A549 (cell line): ENCODE results near the gene RTN4R. TPM values are rescaled to one million over a fixed set of nuclear protein-coding genes. Genes with fewer than 3 reads are reported as not detected.

Experiments used
- ATAC-seq, 2 experiments: fragments of 200-7000 bp in 1 of 2; fragments of >200 bp in 1 of 2; cut with Nextera tagmentation in 1 of 2; cut with Tn5 transposase in 1 of 2; 3 replicates each; pipeline versions ENCODE4 v1.8.0 to v1.9.1; 2018 to 2020; ENCODE audit warnings: mild to moderate bottlenecking in 1 of 2, moderate library complexity in 1 of 2
- CTCF ChIA-PET: fragments of 300-600 bp; sonication (Branson Sonifier 250); formaldehyde crosslinking; extraction: SDS; loops from one replicate; lab custom pipeline; 2021; ENCODE audit warnings: antibody characterized with exemption, inconsistent platforms; lab: Yijun Ruan, JAX
- POLR2A ChIA-PET: fragments of 350-600 bp; formaldehyde crosslinking; extraction: SDS; loops from one replicate; lab custom pipeline; 2021; ENCODE audit warnings: antibody characterized with exemption, inconsistent platforms; lab: Yijun Ruan, JAX
- DNase-seq, 2 experiments: peaks; one replicate each; pipeline versions ENCODE4 v3.0.0 to v3.0.0-alpha.2; 2011 to 2016; ENCODE audit warnings: low read depth in 1 of 2, low spot score in 1 of 2
- FAIRE-seq: peaks from 2 replicates; lab custom pipeline; 2011; peaks lifted over from hg19 to GRCh38; lab: Jason Lieb, UNC
- H3K27ac ChIP-seq, 2 experiments: fragments of >200 bp; sonication (Bioruptor Twin); formaldehyde crosslinking; 3 replicates each; pipeline ENCODE4 v1.5.1; 2016 to 2017
- H3K4me1 ChIP-seq: fragments of >200 bp; sonication (Bioruptor Twin); formaldehyde crosslinking; 3 replicates; pipeline ENCODE4 v1.6.1; 2016
- H3K4me2 ChIP-seq: fragments of >200 bp; sonication (Bioruptor Twin); formaldehyde crosslinking; 3 replicates; pipeline ENCODE4 v1.6.1; 2016
- H3K4me3 ChIP-seq: fragments of >200 bp; sonication (Bioruptor Twin); formaldehyde crosslinking; 3 replicates; pipeline ENCODE4 v1.5.1; 2016
- H3K9me3 ChIP-seq: fragments of >200 bp; sonication (Bioruptor Twin); formaldehyde crosslinking; 3 replicates; pipeline ENCODE4 v1.6.1; 2016
- ATOH8 ChIP-seq: fragments of 250-450 bp; sonication (Bioruptor Pico); IDR thresholded peaks from 2 replicates; pipeline ENCODE4 v1.5.0; 2020; ENCODE audit warnings: low read depth, mild to moderate bottlenecking, moderate library complexity
- BCL3 ChIP-seq: fragments of >200 bp; sonication (Bioruptor Twin); formaldehyde crosslinking; IDR thresholded peaks from 3 replicates; pipeline ENCODE4 v1.6.1; 2016
- CEBPB ChIP-seq, 2 experiments: fragments of >200 bp in 1 of 2; sonication (Bioruptor Twin) in 1 of 2; formaldehyde crosslinking in 1 of 2; IDR thresholded peaks; 2 replicates each; pipeline ENCODE4 v1.6.1; 2012 to 2016
- EHMT2 ChIP-seq: fragments of 200-600 bp; sonication (generic); IDR thresholded peaks from 2 replicates; pipeline ENCODE4 v1.6.1; 2016; ENCODE audit warnings: antibody characterized with exemption, low read depth, mild to moderate bottlenecking, moderate library complexity
- GATA3 ChIP-seq: IDR thresholded peaks from 2 replicates; pipeline ENCODE4 v1.6.1; 2012; ENCODE audit warnings: borderline replicate concordance
- HDAC2 ChIP-seq: fragments of 200-600 bp; sonication (generic); IDR thresholded peaks from 2 replicates; pipeline ENCODE4 v1.6.1; 2016
- HES2 ChIP-seq: fragments of >200 bp; sonication (Bioruptor Twin); formaldehyde crosslinking; IDR thresholded peaks from 2 replicates; pipeline ENCODE4 v1.6.1; 2016
- MAFK ChIP-seq: fragments of 450-650 bp; IDR thresholded peaks from 2 replicates; pipeline ENCODE4 v1.6.1; 2014; ENCODE audit not compliant: partially characterized antibody
- MAZ ChIP-seq: fragments of 150-350 bp; IDR thresholded peaks from 2 replicates; pipeline ENCODE4 v1.6.1; 2014; ENCODE audit warnings: antibody characterized with exemption, low read depth, low read length, borderline replicate concordance
- POLR2A ChIP-seq: IDR thresholded peaks from 2 replicates; pipeline ENCODE4 v1.6.1; 2012; ENCODE audit warnings: mild to moderate bottlenecking, low read length
- RAD21 ChIP-seq, 2 experiments: fragments of >200 bp in 1 of 2; sonication (Bioruptor Twin) in 1 of 2; formaldehyde crosslinking in 1 of 2; IDR thresholded peaks in 1 of 2; conservative IDR thresholded peaks in 1 of 2; 2 replicates in 1 of 2; 3 replicates in 1 of 2; pipeline ENCODE4 v1.6.1; 2012 to 2018; ENCODE audit warnings: inconsistent platforms in 1 of 2
- RARB ChIP-seq: fragments of 250-450 bp; sonication (Bioruptor Pico); IDR thresholded peaks from 2 replicates; pipeline ENCODE4 v1.8.0; 2021; ENCODE audit warnings: mild to moderate bottlenecking, moderate library complexity
- REST ChIP-seq: fragments of 200-600 bp; sonication (generic); IDR thresholded peaks from 2 replicates; pipeline ENCODE4 v1.6.1; 2016; ENCODE audit warnings: antibody characterized with exemption, mild to moderate bottlenecking, moderate library complexity
- RFX5 ChIP-seq: fragments of 450-650 bp; IDR thresholded peaks from 2 replicates; pipeline ENCODE4 v1.7.1; 2014; ENCODE audit warnings: antibody characterized with exemption, mild to moderate bottlenecking, moderate library complexity
- RNF2 ChIP-seq: fragments of 200-600 bp; sonication (generic); IDR thresholded peaks from 2 replicates; pipeline ENCODE4 v1.6.1; 2016; ENCODE audit warnings: low read depth, mild to moderate bottlenecking, antibody characterized with exemption, moderate library complexity, borderline replicate concordance
- SMC3 ChIP-seq: fragments of >200 bp; sonication (Bioruptor Twin); formaldehyde crosslinking; IDR thresholded peaks from 3 replicates; pipeline ENCODE4 v1.6.1; 2018; ENCODE audit warnings: inconsistent platforms
- SREBF2 ChIP-seq: fragments of 450-650 bp; IDR thresholded peaks from 2 replicates; pipeline ENCODE4 v1.6.1; 2014; ENCODE audit warnings: mild to moderate bottlenecking, moderate library complexity
- TFCP2L1 ChIP-seq: fragments of 250-450 bp; sonication (Bioruptor Pico); IDR thresholded peaks from 2 replicates; pipeline ENCODE4 v1.5.0; 2021; ENCODE audit warnings: mild to moderate bottlenecking
- WGBS: methylation state at CpG from one replicate; pipeline ENCODE4 v1.1.6; 2017; ENCODE audit errors: missing lambda C conversion rate; 5-methylcytosine and 5-hydroxymethylcytosine counted together
- polyA plus RNA-seq, 4 experiments: library from polyadenylated mRNA; depleted of rRNA in 3 of 4; stranded (reverse); fragments of >200 nt; fragmentation: RNase III in 1 of 4; extraction: RNeasy Plus Mini Kit Qiagen cat#74134 plus additional on column Dnase treatment in 1 of 4; gene quantifications; 2 replicates in 3 of 4; 3 replicates in 1 of 4; pipeline ENCODE4 v1.2.3, GENCODE V29; 2011 to 2017

RTN4R gene
- polyA plus RNA-seq, 2 of the 4 experiments (the other 2 are of a cell fraction): 1.0 to 2.7 TPM

- no peak for TF ChIP-seq HES2
- TF ChIP-seq, all 56 proteins: peak for 0
Observed at GRCh38 chr22:20235389-20235991, 32.6 kb downstream of the RTN4R start (continued).

GRCh38 chr22:20234760-20235388 is 33.2 kb downstream of the RTN4R start:
- Histone ChIP-seq H3K4me1 (no peaks in the 10 kb centered on the region), H3K4me3 (no peak overlapping the region), H3K9me3 (no peaks in the 10 kb centered on the region), H3K4me2 (no peak overlapping the region), H3K27ac (no peak overlapping the region)
- FAIRE-seq: no peak
- DNase-seq: no peak
- TF ChIP-seq ATOH8 (CRISPR knock-in tag) (no peak), REST (no peak), RFX5 (no peak), HDAC2 (no peak), CEBPB (IDR thresholded peaks at IDR 0.05) (no peak), GATA3 (no peak), RARB (CRISPR knock-in tag) (no peak), MAFK (no peak), SREBF2 (no peak), TFCP2L1 (CRISPR knock-in tag) (no peak), MAZ (no peak), POLR2A (no peak), SMC3 (no peak)
- ChIA-PET CTCF (interaction anchor here (0.7 kb wide), 1 partner anchor 555 kb away, joined by 3 read pairs; no protein-coding TSS in a partner anchor), POLR2A (no interaction called here)
- 67% methylated on average over 21 of the region's 23 CpGs for WGBS
- no peak for ATAC-seq

GRCh38 chr22:20234314-20234682 is 33.8 kb downstream of the RTN4R start:
- FAIRE-seq (no peak), DNase-seq (no peak), ATAC-seq (no peak)
- Histone ChIP-seq H3K4me2 (no peak overlapping the region), H3K27ac (no peak overlapping the region), H3K4me3 (no peak overlapping the region), H3K4me1 (no peaks in the 10 kb centered on the region), H3K9me3 (no peaks in the 10 kb centered on the region)
- CTCF ChIA-PET: no interaction called here
- 85% methylated on average over 8 of the region's 10 CpGs for WGBS
- TF ChIP-seq RNF2: no peak
- no peak for TF ChIP-seq BCL3
- no peak for TF ChIP-seq RAD21 (conservative IDR thresholded peaks at IDR 0.05 in 1 of 2, IDR thresholded peaks at IDR 0.05 in 1 of 2)
- TF ChIP-seq EHMT2: no peak
- POLR2A ChIA-PET: no interaction called here
